Measurements from ENCODE around the gene GNL2. TPM values are rescaled to one million over a fixed set of nuclear protein-coding genes. Genes with fewer than 3 reads are reported as not detected.
"Not testable (repeated sequence)": the region's sequence is repeated elsewhere in the genome, so short reads cannot be mapped to it uniquely, and the experiment has no call there.

Gene GNL2
- total and polyA plus RNA-seq, 12 donors = 13.6 to 462 (median 39.9) TPM

- peaks cover 0 to 59% of the 10 kb centered on the region in 2 donors for H3K36me3 ChIP-seq (replicated peaks in 1 of 2)
Measured at GRCh38 chr1:37544530-37544929, 51.2 kb downstream of the GNL2 start.

GRCh38 chr1:37540036-37540785 is 55.5 kb downstream of the GNL2 start:
- Histone ChIP-seq H3K9me3 (replicated peaks in 1 of 3) (no peaks in the 10 kb centered on the region), H3K27me3 (no peaks in the 10 kb centered on the region), H3K4me1 (replicated peaks in 1 of 2) (no peaks in the 10 kb centered on the region), H3K27ac (no peak overlapping the region), H3K4me3 (no peak overlapping the region), H3K36me3 (replicated peaks in 1 of 2) (peaks cover 0 to 65% of the 10 kb centered on the region in 2 donors)
- DNase-seq = no peak
- intact Hi-C loops (cut with DNase I) = no loop called here
- TF ChIP-seq CTCF (IDR thresholded peaks at IDR 0.05) (no peak), POLR2A (IDR thresholded peaks at IDR 0.05) (no peak)
- 94 to 96% (median 96%) methylated on average over 30 of the region's 30 CpGs for WGBS, 4 donors

More at GRCh38 chr1:37544530-37544929, 51.2 kb downstream of the GNL2 start:
- Histone ChIP-seq H3K9me3 (replicated peaks in 1 of 3) (no peaks in the 10 kb centered on the region), H3K27me3 (no peaks in the 10 kb centered on the region), H3K27ac (no peak overlapping the region), H3K4me1 (replicated peaks in 1 of 2) (no peaks in the 10 kb centered on the region), H3K4me3 (no peak overlapping the region)
- intact Hi-C loops (cut with DNase I) = no loop called here
- WGBS, 4 donors = 94 to 99% (median 97%) methylated on average over 20 to 21 of the region's 21 CpGs
- TF ChIP-seq CTCF (IDR thresholded peaks at IDR 0.05) (no peak), POLR2A (IDR thresholded peaks at IDR 0.05) (no peak)
- no peak for DNase-seq

- H3K27me3 ChIP-seq; H3K4me1 ChIP-seq (replicated peaks in 1 of 2); intact Hi-C loops (cut with DNase I); H3K27ac ChIP-seq; H3K4me3 ChIP-seq; H3K9me3 ChIP-seq (replicated peaks in 1 of 3); DNase-seq: not testable (repeated sequence)
- H3K36me3 ChIP-seq (replicated peaks in 1 of 2) = peaks cover 0 to 54% of the 10 kb centered on the region in 2 donors
- WGBS, 4 donors = 90 to 97% (median 96%) methylated on average over 10 of the region's 10 CpGs
Measured at GRCh38 chr1:37539154-37539553, 56.6 kb downstream of the GNL2 start.

- Histone ChIP-seq H3K27ac (no peak overlapping the region), H3K4me3 (no peak overlapping the region), H3K9me3 (replicated peaks in 1 of 3) (no peaks in the 10 kb centered on the region), H3K27me3 (no peaks in the 10 kb centered on the region), H3K4me1 (replicated peaks in 1 of 2) (peaks cover 4 to 12% of the 10 kb centered on the region in 2 donors), H3K36me3 (replicated peaks in 1 of 2) (peaks cover 0 to 50% of the 10 kb centered on the region in 2 donors)
- 73 to 84% (median 79%) methylated on average over 2 of the region's 2 CpGs for WGBS, 4 donors
- peak in 1 of 7 donors; percentile 49 for DNase-seq
- TF ChIP-seq POLR2A (IDR thresholded peaks at IDR 0.05) = no peak
- TF ChIP-seq CTCF (IDR thresholded peaks at IDR 0.05) = no peak
- intact Hi-C loops (cut with DNase I) = no loop called here
Measured at GRCh38 chr1:37537378-37537777, 58.4 kb downstream of the GNL2 start.
